ENCODE results near the gene PXDN. TPM values are rescaled to one million over a fixed set of nuclear protein-coding genes. Genes with fewer than 3 reads are reported as not detected.

PXDN gene
- total RNA-seq, 2 donors from 2014 or later: 9.5 to 20.0 TPM

GRCh38 chr2:1599301-1600085, 144.8 kb downstream of the PXDN start:
- Histone ChIP-seq H3K4me1 (no peaks in the 10 kb centered on the region), H3K27ac (no peak overlapping the region), H3K36me3 (no peaks in the 10 kb centered on the region), H3K9me3 (no peaks in the 10 kb centered on the region), H3K9ac (ENCODE audit: low read depth in 2 of 2, low read length in 2 of 2) (no peak overlapping the region), H3K27me3 (no peaks in the 10 kb centered on the region), H3K4me3 (no peak overlapping the region)
- DNase-seq: no peak
- TF ChIP-seq CTCF (IDR thresholded peaks at IDR 0.05): no peak
- intact Hi-C loops (cut with DNase I): loop anchor here (5.0 kb wide), 1 partner anchor 58 kb away; no protein-coding TSS in a partner anchor

- H3K27me3 ChIP-seq: no peaks in the 10 kb centered on the region
- no peaks in the 10 kb centered on the region for H3K9me3 ChIP-seq
- H3K4me3 ChIP-seq: no peak overlapping the region
- no peaks in the 10 kb centered on the region for H3K4me1 ChIP-seq
- H3K36me3 ChIP-seq: no peaks in the 10 kb centered on the region
- DNase-seq: no peak
- intact Hi-C loops (cut with DNase I): no loop called here
- no peak for TF ChIP-seq CTCF (IDR thresholded peaks at IDR 0.05)
- no peak overlapping the region for H3K27ac ChIP-seq
- no peak overlapping the region for H3K9ac ChIP-seq (ENCODE audit: low read depth in 2 of 2, low read length in 2 of 2)
Measured at GRCh38 chr2:1598800-1599199, 145.5 kb downstream of the PXDN start.

- intact Hi-C loops (cut with DNase I): no loop called here
- H3K4me3 ChIP-seq: no peak overlapping the region
- H3K4me1 ChIP-seq: no peaks in the 10 kb centered on the region
- no peaks in the 10 kb centered on the region for H3K27me3 ChIP-seq
- H3K9me3 ChIP-seq: no peaks in the 10 kb centered on the region
- no peak overlapping the region for H3K9ac ChIP-seq (ENCODE audit: low read depth in 2 of 2, low read length in 2 of 2)
- H3K27ac ChIP-seq: no peak overlapping the region
- TF ChIP-seq CTCF (IDR thresholded peaks at IDR 0.05): no peak
- H3K36me3 ChIP-seq: no peaks in the 10 kb centered on the region
- DNase-seq: no peak
Measured at GRCh38 chr2:1598041-1598710, 146.1 kb downstream of the PXDN start.

- TF ChIP-seq CTCF (IDR thresholded peaks at IDR 0.05): no peak
- no peaks in the 10 kb centered on the region for H3K36me3 ChIP-seq
- intact Hi-C loops (cut with DNase I): no loop called here
- no peaks in the 10 kb centered on the region for H3K9me3 ChIP-seq
- no peaks in the 10 kb centered on the region for H3K27me3 ChIP-seq
- H3K4me1 ChIP-seq: peaks cover 3% of the 10 kb centered on the region
- H3K9ac ChIP-seq (ENCODE audit: low read depth in 2 of 2, low read length in 2 of 2): no peak overlapping the region
- DNase-seq: no peak
- no peak overlapping the region for H3K4me3 ChIP-seq
- H3K27ac ChIP-seq: no peak overlapping the region
Measured at GRCh38 chr2:1595274-1595673, 149.0 kb downstream of the PXDN start.

GRCh38 chr2:1594373-1595171, 149.7 kb downstream of the PXDN start:
- Histone ChIP-seq H3K36me3 (no peaks in the 10 kb centered on the region), H3K27ac (no peak overlapping the region), H3K4me3 (no peak overlapping the region), H3K4me1 (peaks cover 3% of the 10 kb centered on the region), H3K9ac (ENCODE audit: low read depth in 2 of 2, low read length in 2 of 2) (no peak overlapping the region), H3K27me3 (no peaks in the 10 kb centered on the region), H3K9me3 (no peaks in the 10 kb centered on the region)
- DNase-seq: no peak
- no peak for TF ChIP-seq CTCF (IDR thresholded peaks at IDR 0.05)
- intact Hi-C loops (cut with DNase I): loop anchor here (5.0 kb wide), 2 partner anchors 153 to 173 kb away; no protein-coding TSS in a partner anchor
